Hepatocyte (in vitro differentiated cells): ENCODE measurements around the gene F12. TPM values are rescaled to one million over a fixed set of nuclear protein-coding genes. Genes with fewer than 3 reads are reported as not detected.

Experiments used
- DNase-seq: peaks from one replicate; pipeline ENCODE4 v3.0.0-alpha.2; 2016; ENCODE audit warnings: low spot score
- H2AFZ ChIP-seq: fragments of 200-600 bp; sonication (generic); 2 replicates; pipeline ENCODE4 v1.6.0; 2016; ENCODE audit warnings: antibody characterized with exemption, mild to moderate bottlenecking
- H3K27ac ChIP-seq: fragments of 200-600 bp; sonication (generic); 2 replicates; pipeline ENCODE4 v1.5.1; 2016; ENCODE audit warnings: mild to moderate bottlenecking
- H3K27me3 ChIP-seq: fragments of 200-600 bp; sonication (generic); 2 replicates; pipeline ENCODE4 v1.6.1; 2016
- H3K36me3 ChIP-seq: fragments of 200-600 bp; sonication (generic); replicated peaks from 2 replicates; pipeline ENCODE4 v1.5.1; 2016; ENCODE audit warnings: low read depth; ENCODE audit not compliant: insufficient read depth
- H3K4me1 ChIP-seq: fragments of 200-600 bp; sonication (generic); 2 replicates; pipeline ENCODE4 v1.5.1; 2016; ENCODE audit warnings: mild to moderate bottlenecking, moderate library complexity; ENCODE audit not compliant: insufficient read depth
- H3K4me2 ChIP-seq: fragments of 200-600 bp; sonication (generic); 2 replicates; pipeline ENCODE4 v1.6.0; 2016
- H3K4me3 ChIP-seq: fragments of 200-600 bp; sonication (generic); 2 replicates; pipeline ENCODE4 v1.5.1; 2016; ENCODE audit warnings: mild to moderate bottlenecking
- H3K79me2 ChIP-seq: fragments of 200-600 bp; sonication (generic); 2 replicates; pipeline ENCODE4 v1.6.0; 2017; ENCODE audit warnings: mild to moderate bottlenecking
- H3K9me2 ChIP-seq: fragments of 200-600 bp; sonication (generic); replicated peaks from 2 replicates; pipeline ENCODE4 v1.6.0; 2017; ENCODE audit warnings: mild to moderate bottlenecking; ENCODE audit not compliant: insufficient read depth
- H3K9me3 ChIP-seq: fragments of 200-600 bp; sonication (generic); 2 replicates; pipeline ENCODE4 v1.5.1; 2016; ENCODE audit warnings: low read depth, mild to moderate bottlenecking
- H4K20me1 ChIP-seq: fragments of 200-600 bp; sonication (generic); 2 replicates; pipeline ENCODE4 v1.6.0; 2016; ENCODE audit warnings: mild to moderate bottlenecking; ENCODE audit not compliant: insufficient read depth, poor library complexity, severe bottlenecking
- CTCF ChIP-seq: fragments of 200-600 bp; sonication (generic); IDR thresholded peaks from 2 replicates; pipeline ENCODE4 v1.5.1; 2016; ENCODE audit warnings: antibody characterized with exemption, mild to moderate bottlenecking; ENCODE audit not compliant: poor library complexity
- EZH2 ChIP-seq: fragments of 200-600 bp; sonication (generic); IDR thresholded peaks from 2 replicates; pipeline ENCODE4 v1.6.1; 2016; ENCODE audit warnings: antibody characterized with exemption, mild to moderate bottlenecking, borderline replicate concordance
- EZH2phosphoT487 ChIP-seq: fragments of 200-600 bp; sonication (generic); IDR thresholded peaks from one replicate; pipeline ENCODE4 v1.6.1; 2018; ENCODE audit warnings: antibody characterized with exemption, mild to moderate bottlenecking, low read depth, moderate library complexity; ENCODE audit not compliant: unreplicated experiment, severe bottlenecking
- WGBS: methylation state at CpG from one replicate; pipeline ENCODE4 v1.1.6; 2016; ENCODE audit warnings: low lambda C conversion rate; ENCODE audit errors: missing lambda C conversion rate; 5-methylcytosine and 5-hydroxymethylcytosine counted together
- polyA plus RNA-seq: library from polyadenylated mRNA; unstranded; fragments of >200 nt; fragmentation: Nextera tagmentation; extraction: Ambion mirVana; gene quantifications from 2 replicates; pipeline ENCODE4 v1.2.1, GENCODE V29; 2016
- total RNA-seq: library from RNA; depleted of rRNA; stranded (reverse); fragments of >200 nt; gene quantifications from 2 replicates; pipeline ENCODE4 v1.2.3, GENCODE V29; 2014

The F12 gene
- total and polyA plus RNA-seq, 2 experiments from 2014 or later: 18.2 to 46.6 TPM

DNA sequence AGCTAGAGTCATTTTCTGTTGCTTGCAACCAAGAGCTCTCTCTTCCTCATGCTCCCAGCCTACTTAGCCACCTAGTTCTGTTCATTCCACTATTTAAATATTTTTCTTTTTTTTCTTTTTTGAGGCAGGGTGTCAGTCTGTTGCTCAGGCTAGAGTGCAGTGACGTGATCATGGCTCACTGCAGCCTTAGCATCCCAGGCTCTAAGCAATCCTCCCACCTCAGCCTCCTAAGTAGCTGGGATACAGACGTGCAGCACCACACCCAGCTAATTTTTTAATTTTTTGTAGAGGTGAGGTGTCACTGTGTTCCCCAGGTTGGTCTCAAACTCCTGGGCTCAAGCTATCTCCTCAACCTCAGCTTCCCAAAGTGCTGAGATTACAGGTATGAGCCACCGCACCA is 5.1 kb upstream of the F12 start:
- no peaks in the 10 kb centered on the region for H3K9me2 ChIP-seq
- H3K36me3 ChIP-seq: no peaks in the 10 kb centered on the region
- H3K27ac ChIP-seq: no peak overlapping the region
- H3K27me3 ChIP-seq: no peaks in the 10 kb centered on the region
- no peak overlapping the region for H2AFZ ChIP-seq
- TF ChIP-seq EZH2 (no peak), CTCF (no peak), EZH2phosphoT487 (no peak)
- no peaks in the 10 kb centered on the region for H3K9me3 ChIP-seq
- no peaks in the 10 kb centered on the region for H3K79me2 ChIP-seq
- 85% methylated on average over 3 of the region's 3 CpGs for WGBS
- H3K4me2 ChIP-seq: no peak overlapping the region
- H3K4me3 ChIP-seq: no peak overlapping the region
- H3K4me1 ChIP-seq: no peaks in the 10 kb centered on the region
- no peaks in the 10 kb centered on the region for H4K20me1 ChIP-seq
- DNase-seq: no peak

DNA sequence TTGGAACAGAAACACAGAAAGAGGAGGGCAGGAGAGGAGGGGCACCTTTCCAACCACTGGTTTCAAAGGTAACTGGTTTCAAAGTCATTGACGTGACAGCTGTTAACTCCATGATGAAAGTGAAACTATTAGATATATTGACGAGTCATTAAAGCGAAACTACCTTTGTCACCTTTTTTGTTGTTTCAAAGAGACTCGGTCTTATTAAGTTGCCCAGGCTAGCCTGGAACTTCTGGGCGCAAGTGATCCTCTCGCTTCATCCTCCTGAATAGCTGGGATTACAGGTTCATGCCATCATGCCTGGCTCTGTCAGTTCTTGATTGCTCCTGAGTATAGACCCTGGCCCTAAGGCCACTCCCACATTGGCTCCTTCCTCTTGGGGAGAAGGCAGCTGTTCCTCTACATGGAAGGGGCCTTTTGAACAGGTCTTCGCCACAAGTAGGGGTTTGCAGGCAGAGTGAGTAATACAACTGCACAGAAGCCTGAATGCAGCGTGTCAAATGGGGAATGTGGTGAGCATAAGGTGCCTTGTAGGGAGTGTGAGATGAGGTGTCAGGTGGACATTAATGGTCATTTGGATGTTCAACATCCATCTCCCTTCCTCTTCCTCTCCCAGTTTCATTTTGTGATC is 3.4 kb upstream of the F12 start:
- Histone ChIP-seq H3K36me3 (no peaks in the 10 kb centered on the region), H3K4me2 (no peak overlapping the region), H3K9me3 (no peaks in the 10 kb centered on the region), H3K9me2 (no peaks in the 10 kb centered on the region), H4K20me1 (no peaks in the 10 kb centered on the region), H3K4me3 (no peak overlapping the region), H3K4me1 (no peaks in the 10 kb centered on the region), H3K79me2 (no peaks in the 10 kb centered on the region), H3K27me3 (no peaks in the 10 kb centered on the region), H2AFZ (no peak overlapping the region), H3K27ac (no peak overlapping the region)
- DNase-seq: no peak
- WGBS: 87% methylated on average over 8 of the region's 8 CpGs
- no peak for TF ChIP-seq CTCF
- TF ChIP-seq EZH2: no peak
- no peak for TF ChIP-seq EZH2phosphoT487

DNA sequence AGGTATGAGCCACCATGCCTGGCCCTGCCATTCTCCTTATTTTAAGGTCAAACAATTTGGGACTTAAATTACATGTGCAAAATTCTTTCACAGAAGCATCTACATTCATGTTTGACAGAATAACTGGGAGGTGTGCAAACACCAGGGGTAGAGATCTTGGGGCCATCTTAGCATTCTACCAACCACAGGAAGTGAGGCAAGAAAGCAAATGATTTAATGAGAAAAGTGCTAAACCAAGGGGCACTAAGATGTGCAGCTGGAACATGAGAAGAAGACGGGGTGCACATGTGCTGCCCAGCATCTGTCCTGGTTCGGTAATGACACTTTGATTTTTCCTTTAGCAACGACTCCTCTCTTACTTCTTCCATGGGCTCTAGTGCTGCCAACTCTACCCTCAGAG is 1.2 kb upstream of the F12 start:
- no peak overlapping the region for H3K27ac ChIP-seq
- H3K9me3 ChIP-seq: no peaks in the 10 kb centered on the region
- no peaks in the 10 kb centered on the region for H3K79me2 ChIP-seq
- DNase-seq: no peak
- WGBS: 93% methylated on average over 3 of the region's 3 CpGs
- no peaks in the 10 kb centered on the region for H4K20me1 ChIP-seq
- no peak overlapping the region for H3K4me3 ChIP-seq
- H3K36me3 ChIP-seq: no peaks in the 10 kb centered on the region
- H3K27me3 ChIP-seq: no peaks in the 10 kb centered on the region
- no peak overlapping the region for H3K4me2 ChIP-seq
- TF ChIP-seq EZH2 (no peak), CTCF (no peak), EZH2phosphoT487 (no peak)
- H2AFZ ChIP-seq: no peak overlapping the region
- H3K4me1 ChIP-seq: no peaks in the 10 kb centered on the region
- no peaks in the 10 kb centered on the region for H3K9me2 ChIP-seq

GRCh38 chr5:177405805-177406204 is 3.6 kb downstream of the F12 start:
- Histone ChIP-seq H2AFZ (no peak overlapping the region), H3K9me2 (no peaks in the 10 kb centered on the region), H3K36me3 (no peaks in the 10 kb centered on the region), H3K9me3 (no peaks in the 10 kb centered on the region), H3K27ac (no peak overlapping the region), H3K4me2 (no peak overlapping the region), H3K4me3 (no peak overlapping the region), H3K4me1 (peaks cover 18% of the 10 kb centered on the region), H3K27me3 (peaks cover 8% of the 10 kb centered on the region), H4K20me1 (no peaks in the 10 kb centered on the region), H3K79me2 (no peaks in the 10 kb centered on the region)
- DNase-seq: no peak
- TF ChIP-seq CTCF (no peak), EZH2phosphoT487 (no peak), EZH2 (no peak)
- WGBS: 86% methylated on average over 5 of the region's 5 CpGs
